Coronary artery (tissue), 2 donors: ENCODE results near the gene DDX25.

Source experiments
- DNase-seq: peaks from one replicate; pipeline ENCODE4 v3.0.0-alpha.2; 2017; ENCODE audit warnings: low spot score
- H3K27ac ChIP-seq, 2 donors: fragments of 200-600 bp; sonication (generic); one replicate each; pipeline ENCODE4 v1.5.1; 2016 to 2019
- H3K4me3 ChIP-seq: fragments of 200-600 bp; sonication (generic); 2 replicates; pipeline ENCODE4 v1.5.1; 2016; ENCODE audit warnings: mild to moderate bottlenecking, moderate library complexity
- TF ChIP-seq, protein P1 (sequence below): fragments of 200-600 bp; sonication (generic); IDR thresholded peaks from one replicate; pipeline ENCODE4 v1.5.1; 2019; ENCODE audit warnings: antibody characterized with exemption

Gene DDX25

DNA sequence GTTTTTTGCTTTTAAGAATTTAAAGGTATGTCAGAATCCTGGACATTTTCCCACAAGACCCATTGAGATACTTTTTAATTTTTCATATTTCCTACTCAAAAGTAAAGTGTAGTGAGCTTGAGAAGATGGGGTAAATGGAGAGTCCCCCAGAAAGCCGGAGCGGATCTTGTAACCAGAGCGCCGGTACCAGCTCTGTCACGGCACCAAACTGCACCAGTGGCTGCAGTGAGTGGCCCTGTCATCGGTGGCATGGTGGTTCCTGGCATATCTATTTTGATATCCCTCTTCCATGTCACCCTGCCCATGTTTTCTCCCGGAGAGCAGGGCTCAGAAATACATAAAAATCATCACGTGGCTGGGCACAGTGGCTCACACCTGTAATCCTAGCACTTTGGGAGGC lies 19.3 kb downstream of the DDX25 start:
- Histone ChIP-seq H3K4me3 (no peak overlapping the region), H3K27ac (no peak overlapping the region)
- no peak for DNase-seq
- TF ChIP-seq, protein P1, sequence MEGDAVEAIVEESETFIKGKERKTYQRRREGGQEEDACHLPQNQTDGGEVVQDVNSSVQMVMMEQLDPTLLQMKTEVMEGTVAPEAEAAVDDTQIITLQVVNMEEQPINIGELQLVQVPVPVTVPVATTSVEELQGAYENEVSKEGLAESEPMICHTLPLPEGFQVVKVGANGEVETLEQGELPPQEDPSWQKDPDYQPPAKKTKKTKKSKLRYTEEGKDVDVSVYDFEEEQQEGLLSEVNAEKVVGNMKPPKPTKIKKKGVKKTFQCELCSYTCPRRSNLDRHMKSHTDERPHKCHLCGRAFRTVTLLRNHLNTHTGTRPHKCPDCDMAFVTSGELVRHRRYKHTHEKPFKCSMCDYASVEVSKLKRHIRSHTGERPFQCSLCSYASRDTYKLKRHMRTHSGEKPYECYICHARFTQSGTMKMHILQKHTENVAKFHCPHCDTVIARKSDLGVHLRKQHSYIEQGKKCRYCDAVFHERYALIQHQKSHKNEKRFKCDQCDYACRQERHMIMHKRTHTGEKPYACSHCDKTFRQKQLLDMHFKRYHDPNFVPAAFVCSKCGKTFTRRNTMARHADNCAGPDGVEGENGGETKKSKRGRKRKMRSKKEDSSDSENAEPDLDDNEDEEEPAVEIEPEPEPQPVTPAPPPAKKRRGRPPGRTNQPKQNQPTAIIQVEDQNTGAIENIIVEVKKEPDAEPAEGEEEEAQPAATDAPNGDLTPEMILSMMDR = no peak

DNA sequence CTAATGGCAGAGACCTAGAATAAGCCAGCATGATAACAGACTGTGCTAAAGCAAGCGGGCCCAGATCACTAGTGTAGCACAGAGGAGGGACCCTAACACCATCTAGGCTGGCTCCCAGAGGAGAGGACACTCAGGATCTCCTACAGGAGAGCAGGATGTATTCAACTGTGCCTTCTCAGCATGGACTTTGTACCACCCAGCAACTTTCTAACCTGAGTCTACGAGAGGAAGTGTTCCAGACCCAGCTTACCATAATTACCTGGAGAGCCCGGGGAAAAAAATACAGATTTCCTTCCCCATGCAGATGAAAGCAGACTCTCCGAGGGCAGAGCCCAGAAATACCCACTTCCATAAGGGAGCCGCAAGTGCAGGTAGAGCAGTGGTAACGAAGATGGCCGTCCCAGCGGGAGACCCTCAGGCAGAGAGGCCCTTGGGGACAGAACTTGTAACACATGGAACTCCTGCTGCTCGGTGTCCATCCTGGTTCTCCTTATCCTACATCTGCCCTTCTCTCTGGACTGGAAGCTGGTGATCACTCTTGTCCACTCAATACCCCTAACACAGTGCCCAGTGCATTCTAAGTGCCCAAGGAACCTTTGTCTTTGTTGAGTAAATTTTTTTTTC lies 20.2 kb downstream of the DDX25 start:
- TF ChIP-seq, protein P1 = no peak
- Histone ChIP-seq H3K27ac (no peak overlapping the region), H3K4me3 (no peak overlapping the region)
- DNase-seq = no peak

DNA sequence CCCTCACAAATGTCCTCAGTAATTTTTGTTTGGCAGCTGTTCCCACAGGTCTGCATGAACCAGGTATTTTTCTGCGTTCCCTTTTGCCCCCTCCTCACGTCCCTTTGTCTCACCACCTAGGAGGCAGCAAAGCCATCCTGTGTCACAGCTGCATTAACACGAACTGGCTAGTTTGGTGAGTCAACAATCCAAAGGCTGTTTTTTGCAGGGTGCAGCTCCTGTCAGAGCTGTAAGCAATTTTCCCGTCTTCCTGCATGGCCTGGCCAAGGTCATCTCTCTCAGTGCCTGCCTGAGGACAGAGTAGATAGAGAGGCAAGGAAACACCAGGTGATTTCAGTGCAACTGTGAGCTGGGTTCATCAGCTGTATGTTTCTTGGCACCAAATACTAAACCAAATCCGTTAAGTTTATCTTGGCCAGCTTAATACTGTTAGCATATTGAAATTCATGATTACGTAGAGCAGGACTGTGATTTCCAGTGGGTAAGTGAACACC lies 21.0 kb downstream of the DDX25 start:
- TF ChIP-seq, protein P1 = no peak

DNA sequence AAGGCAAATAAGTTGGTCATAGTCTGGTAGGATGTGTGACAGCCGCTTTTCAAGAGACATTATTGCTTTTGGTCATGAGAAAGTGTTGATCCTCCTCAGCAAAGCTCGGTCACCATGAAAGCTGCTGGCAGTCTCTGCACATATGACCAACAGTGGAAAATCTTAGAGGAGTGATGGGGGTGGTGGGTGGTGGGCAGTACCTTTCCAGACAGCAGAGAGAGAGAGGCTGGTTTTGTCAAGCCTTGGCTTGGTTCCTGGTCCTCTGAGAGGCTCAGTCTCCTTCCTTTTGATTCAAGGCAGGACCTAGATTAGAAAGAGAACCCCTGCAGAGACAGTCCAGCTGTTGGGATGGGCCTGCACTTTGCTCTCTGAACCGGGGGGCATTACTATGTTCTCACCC lies 21.5 kb downstream of the DDX25 start:
- no peak for DNase-seq
- Histone ChIP-seq H3K4me3 (no peak overlapping the region), H3K27ac (no peak overlapping the region)
- TF ChIP-seq, protein P1 = no peak

More for the DNA sequence above, 21.0 kb downstream of the DDX25 start:
- H3K27ac ChIP-seq = no peak overlapping the region
- H3K4me3 ChIP-seq = no peak overlapping the region
- DNase-seq = no peak

DNA sequence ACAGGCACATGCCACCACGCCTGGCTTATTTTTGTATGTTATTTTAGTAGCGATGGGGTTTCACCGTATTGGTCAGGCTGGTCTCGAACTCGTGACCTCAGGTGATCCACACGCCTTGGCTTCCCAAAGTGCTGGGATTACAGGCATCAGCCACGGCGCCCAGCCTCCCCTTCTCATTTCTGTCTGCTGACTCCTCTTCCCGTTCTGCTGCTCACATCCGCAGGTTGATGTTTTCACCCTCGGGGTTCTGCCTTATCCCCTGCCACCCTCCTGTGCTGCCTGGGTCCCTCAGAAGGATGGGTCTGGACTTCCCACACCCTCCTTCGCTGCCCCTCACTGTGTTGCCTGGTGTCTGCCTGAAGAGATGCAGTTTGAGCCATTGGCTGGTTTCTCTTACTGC lies 22.4 kb downstream of the DDX25 start:
- Histone ChIP-seq H3K4me3 (no peak overlapping the region), H3K27ac (no peak overlapping the region)
- TF ChIP-seq, protein P1 = no peak
- DNase-seq = no peak

DNA sequence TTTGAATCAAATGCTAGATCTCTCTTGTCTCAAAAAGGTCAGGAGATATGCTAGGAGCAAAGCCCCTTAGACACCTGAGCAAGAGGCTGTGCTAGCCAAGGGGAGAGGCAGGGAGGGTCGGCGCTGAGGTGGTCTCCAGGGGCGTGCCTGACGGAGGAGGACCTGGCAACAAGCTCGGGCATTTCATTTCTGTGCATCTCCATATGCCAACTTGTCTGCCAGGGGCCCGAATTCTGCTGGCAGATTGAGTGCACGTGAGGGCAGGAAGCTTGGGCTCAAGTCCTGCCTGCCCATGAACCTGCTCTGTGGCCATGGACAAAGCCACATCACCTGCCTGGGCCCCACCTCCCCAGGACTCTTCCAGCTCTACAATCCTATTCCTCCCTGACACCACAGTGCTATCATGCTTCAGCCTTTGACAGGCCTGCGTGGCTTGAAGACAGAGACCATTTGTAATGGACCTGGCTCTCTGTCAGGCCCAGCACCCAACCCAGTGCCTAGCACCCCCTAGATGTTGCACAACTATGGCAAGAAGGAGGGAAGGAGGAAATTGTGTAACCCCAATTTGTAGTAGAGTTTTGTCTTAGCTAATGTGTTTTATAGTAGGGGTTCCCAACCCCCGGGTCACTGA lies 25.3 kb downstream of the DDX25 start:
- DNase-seq = no peak

More for the DNA sequence above, 25.3 kb downstream of the DDX25 start:
- Histone ChIP-seq H3K27ac (no peak overlapping the region), H3K4me3 (no peak overlapping the region)
- TF ChIP-seq, protein P1 = no peak
